HepG2 (cell line): ENCODE results near the gene GINM1. TPM values are rescaled to one million over a fixed set of nuclear protein-coding genes. Genes with fewer than 3 reads are reported as not detected.

Source experiments
- ATAC-seq: fragments of 200-7000 bp; cut with Tn5 transposase; 3 replicates; pipeline ENCODE4 v1.9.1; 2020; ENCODE audit warnings: mild to moderate bottlenecking, moderate library complexity
- BruUV-seq: library from RNA; stranded (reverse); fragments of 400-500 nt; replicated peaks from 2 replicates; lab custom pipeline; 2021; lab: Mats Ljungman, UMichigan
- CTCF ChIA-PET: fragments of 300-600 bp; formaldehyde crosslinking; extraction: SDS; loops from one replicate; lab custom pipeline; 2021; ENCODE audit warnings: low total read pairs, inconsistent platforms, low intra/inter-chr PET ratio; lab: Yijun Ruan, JAX
- POLR2A ChIA-PET: fragments of 350-600 bp; sonication (Branson Sonifier 250); formaldehyde crosslinking; loops from one replicate; lab custom pipeline; 2020; ENCODE audit warnings: antibody characterized with exemption, inconsistent platforms; lab: Yijun Ruan, JAX
- DNase-seq: peaks from one replicate; pipeline ENCODE4 v3.0.0-alpha.2; 2015; ENCODE audit warnings: low spot score
- FAIRE-seq: peaks from 3 replicates; lab custom pipeline; 2011; peaks lifted over from hg19 to GRCh38; lab: Jason Lieb, UNC
- H2AFZ ChIP-seq: one replicate; pipeline ENCODE4 v1.6.1; 2011; ENCODE audit warnings: low read length, inconsistent platforms
- H3K27ac ChIP-seq: fragments of 300-600 bp; 3 replicates; pipeline ENCODE4 v1.8.0; 2011; ENCODE audit warnings: mixed run types, mild to moderate bottlenecking, mixed read lengths, low read length, inconsistent platforms; ENCODE audit not compliant: insufficient read depth; ENCODE audit errors: extremely low read length
- H3K27me3 ChIP-seq, 2 experiments: fragments of 200-600 bp in 1 of 2; 2 replicates in 1 of 2; 3 replicates in 1 of 2; pipeline versions ENCODE4 v1.6.0 to v1.8.0; 2011; ENCODE audit warnings: low read length in 2 of 2, mild to moderate bottlenecking in 2 of 2, moderate library complexity in 2 of 2, inconsistent platforms in 1 of 2; ENCODE audit not compliant: insufficient read depth in 2 of 2, control insufficient read depth in 1 of 2
- H3K36me3 ChIP-seq, 2 experiments: fragments of 200-600 bp in 1 of 2; replicated peaks in 1 of 2; 2 replicates in 1 of 2; 3 replicates in 1 of 2; pipeline versions ENCODE4 v1.5.1 to v1.8.0; 2011; ENCODE audit warnings: low read length in 2 of 2, inconsistent platforms in 1 of 2; ENCODE audit not compliant: insufficient read depth in 2 of 2, control insufficient read depth in 1 of 2
- H3K4me1 ChIP-seq: 2 replicates; pipeline ENCODE4 v1.5.1; 2012; ENCODE audit warnings: low read length, inconsistent platforms; ENCODE audit not compliant: insufficient read depth
- H3K4me2 ChIP-seq: 2 replicates; pipeline ENCODE4 v1.6.0; 2011; ENCODE audit warnings: low read depth, low read length, inconsistent platforms
- H3K4me3 ChIP-seq, 3 experiments: fragments of 200-600 bp in 1 of 3; sonication (generic), shearing (Covaris generic) in 1 of 3; replicated peaks in 1 of 3; 2 replicates each; pipeline ENCODE4 v1.5.1; 2011 to 2016; ENCODE audit warnings: low read length in 3 of 3, inconsistent platforms in 2 of 3, low read depth in 2 of 3, mild to moderate bottlenecking in 2 of 3, control low read depth in 1 of 3, mixed read lengths in 1 of 3; ENCODE audit not compliant: insufficient read depth in 1 of 3
- H3K79me2 ChIP-seq: one replicate; pipeline ENCODE4 v1.6.1; 2011; ENCODE audit warnings: low read length, inconsistent platforms; ENCODE audit not compliant: insufficient read depth
- H3K9ac ChIP-seq: 2 replicates; pipeline ENCODE4 v1.6.0; 2011; ENCODE audit warnings: mild to moderate bottlenecking, low read depth, low read length, inconsistent platforms; ENCODE audit not compliant: insufficient read depth
- H3K9me3 ChIP-seq: 2 replicates; pipeline ENCODE4 v1.5.1; 2012; ENCODE audit warnings: mild to moderate bottlenecking, low read length
- H4K20me1 ChIP-seq: 2 replicates; pipeline ENCODE4 v1.6.0; 2011; ENCODE audit warnings: inconsistent platforms, mild to moderate bottlenecking, low read length, moderate library complexity; ENCODE audit not compliant: insufficient read depth
- ARNT ChIP-seq: fragments of 450-650 bp; IDR thresholded peaks from 2 replicates; pipeline ENCODE4 v1.6.1; 2017
- ATM ChIP-seq: fragments of 450-650 bp; IDR thresholded peaks from 2 replicates; pipeline ENCODE4 v1.7.1; 2017; ENCODE audit warnings: mild to moderate bottlenecking, borderline replicate concordance
- FOXA3 ChIP-seq: IDR thresholded peaks from 2 replicates; pipeline ENCODE4 v1.6.1; 2016; ENCODE audit warnings: missing genetic modification reagents, missing compliant biosample characterization
- KLF12 ChIP-seq: sonication (generic); formaldehyde crosslinking; IDR thresholded peaks from 2 replicates; pipeline ENCODE4 v1.4.0; 2020; ENCODE audit warnings: missing genetic modification reagents, borderline replicate concordance
- MLLT10 ChIP-seq: sonication (generic); formaldehyde crosslinking; IDR thresholded peaks from 2 replicates; pipeline ENCODE4 v1.4.0; 2020; ENCODE audit warnings: missing genetic modification reagents
- NFATC3 ChIP-seq: sonication (generic); formaldehyde crosslinking; IDR thresholded peaks from 2 replicates; pipeline ENCODE4 v1.5.1; 2020; ENCODE audit warnings: mild to moderate bottlenecking, missing genetic modification reagents
- SPEN ChIP-seq: sonication (generic); formaldehyde crosslinking; IDR thresholded peaks from 2 replicates; pipeline ENCODE4 v1.5.1; 2020; ENCODE audit warnings: low read depth, mild to moderate bottlenecking, missing genetic modification reagents
- TRIM24 ChIP-seq: sonication (generic); formaldehyde crosslinking; IDR thresholded peaks from 2 replicates; pipeline ENCODE4 v1.8.0; 2022; ENCODE audit warnings: mild to moderate bottlenecking, missing genetic modification reagents
- ZBTB40 ChIP-seq, 2 experiments: fragments of 450-650 bp in 1 of 2; sonication (generic) in 1 of 2; formaldehyde crosslinking in 1 of 2; IDR thresholded peaks; 2 replicates each; pipeline versions ENCODE4 v1.6.1 to v1.8.0; 2016 to 2022; ENCODE audit warnings: antibody characterized with exemption in 1 of 2, mild to moderate bottlenecking in 1 of 2, missing genetic modification reagents in 1 of 2
- ZNF101 ChIP-seq: sonication (generic); formaldehyde crosslinking; IDR thresholded peaks from 2 replicates; pipeline ENCODE4 v1.4.0; 2020; ENCODE audit warnings: mild to moderate bottlenecking, low read depth, missing genetic modification reagents, borderline replicate concordance
- ZNF326 ChIP-seq: sonication (generic); formaldehyde crosslinking; IDR thresholded peaks from 2 replicates; pipeline ENCODE4 v1.4.0; 2020; ENCODE audit warnings: missing genetic modification reagents, borderline replicate concordance
- WGBS: methylation state at CpG from one replicate; pipeline ENCODE4 v1.1.6; 2017; ENCODE audit warnings: low lambda C conversion rate; 5-methylcytosine and 5-hydroxymethylcytosine counted together
- in situ Hi-C: cut with HindIII; loops from 2 replicates; pipeline ENCODE4 v1.10.0; 2017; ENCODE audit warnings: low pct_unique_long_range_greater_than_20kb; ENCODE audit not compliant: extremely low pct_ligation_motif_present
- intact Hi-C: fragments of 100-400 bp; cut with micrococcal nuclease; formaldehyde crosslinking; loops from one replicate; pipeline ENCODE4 v1.10.0; 2022; ENCODE audit not compliant: unreplicated experiment
- polyA plus RNA-seq, 8 experiments: library from polyadenylated mRNA; depleted of rRNA in 3 of 8; stranded (reverse) in 7 of 8; unstranded in 1 of 8; fragments of >200 nt; fragmentation: Illumina TruSeq in 4 of 8; extraction: Trizol in 4 of 8; gene quantifications; 2 replicates each; pipeline versions ENCODE4 v1.2.1 to v1.2.3, GENCODE V29; 2011 to 2016; ENCODE audit warnings: low read depth in 4 of 8, missing spikeins in 1 of 8, mixed read lengths in 1 of 8; ENCODE audit not compliant: insufficient read depth in 1 of 8
- total RNA-seq, 5 experiments: library from RNA; depleted of rRNA; stranded (reverse); fragments of >200 nt; fragmentation: Illumina TruSeq; extraction: Trizol; gene quantifications; 2 replicates each; pipeline ENCODE4 v1.2.3, GENCODE V29; 2016; ENCODE audit warnings: low read depth in 1 of 5
- TF ChIP-seq, protein P1 (sequence below): sonication (generic); formaldehyde crosslinking; IDR thresholded peaks from 2 replicates; pipeline ENCODE4 v1.5.0; 2020; ENCODE audit warnings: mild to moderate bottlenecking, missing genetic modification reagents

Gene GINM1
- total and polyA plus RNA-seq, 2 of the 13 experiments (the other 11 are each of a cell fraction or from before 2014, with no cell fraction given) = 19.4 to 27.5 TPM

DNA sequence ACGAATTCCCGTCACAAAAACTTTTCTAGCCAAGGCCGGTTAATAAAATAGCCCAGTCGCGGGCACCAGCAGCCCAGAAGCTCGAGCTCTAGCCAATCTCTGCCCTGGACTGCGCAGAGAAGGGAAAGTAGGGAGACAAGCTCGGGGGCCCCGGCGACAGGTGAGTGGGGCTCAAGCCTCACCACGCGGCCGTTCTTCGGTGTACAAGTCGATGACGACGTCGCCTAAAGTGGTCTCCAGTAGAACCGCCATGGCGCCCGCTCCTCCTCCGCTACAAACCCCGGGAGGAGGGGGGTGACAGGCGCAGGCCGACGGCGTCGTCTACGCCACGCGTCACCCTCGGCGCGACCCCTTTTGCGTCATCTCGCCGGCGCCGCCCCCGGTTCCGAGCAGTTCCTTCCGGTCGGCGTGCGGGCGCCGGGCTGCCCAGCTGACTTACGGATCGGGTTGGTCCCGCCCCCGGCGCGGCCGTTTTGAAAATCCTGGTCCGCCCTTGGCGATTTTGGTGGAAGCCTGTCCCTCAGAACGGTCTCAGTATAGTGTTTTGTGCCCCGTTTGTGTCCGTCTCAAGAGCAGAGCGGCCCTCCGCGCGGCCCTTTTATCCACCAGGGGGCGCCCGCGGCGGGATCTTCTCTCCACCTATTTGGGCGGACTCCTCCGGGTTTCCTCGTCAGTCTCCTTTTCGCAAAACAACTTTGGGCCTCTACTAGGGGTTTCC, 20.3 kb upstream of the GINM1 start, which contains the start of gene PPIL4:
TSS of gene PPIL4 (minus strand) at position 290 of the 718 bp plus-strand sequence. CDS start at position 252, 38 bp downstream.
- H3K4me1 ChIP-seq = peaks cover 43% of the 10 kb centered on the region
- peak within 1 kb of the TSS; percentile 87 to 97 (median 91) for H3K4me3 ChIP-seq
- no peaks in the 10 kb centered on the region for H3K9me3 ChIP-seq
- no peak for FAIRE-seq
- peak within 1 kb of the TSS; percentile 98 for H3K4me2 ChIP-seq
- peak within 1 kb of the TSS; percentile 99 for H3K9ac ChIP-seq
- no TSS peak for BruUV-seq
- H3K27ac ChIP-seq = peak within 1 kb of the TSS; percentile 96
- intact Hi-C loops (loop anchor here (1.0 to 5.0 kb wide), 2 partner anchors 20 to 101 kb away; partner anchors contain the start of genes GINM1 and KATNA1), in situ Hi-C loops (no loop called here)
- H2AFZ ChIP-seq = peak within 1 kb of the TSS; percentile 59
- H3K36me3 ChIP-seq = peaks cover 0 to under 1% of the 10 kb centered on the region in 2 experiments; a peak in 3 of 5 replicates
- ATAC-seq = peak; percentile 88
- H3K79me2 ChIP-seq = peaks cover 46% of the 10 kb centered on the region
- WGBS = under 1% methylated on average over 32 of the region's 71 CpGs
- ChIA-PET POLR2A (interaction anchor here (0.6 to 5.9 kb wide), 8 partner anchors 15 to 202 kb away, joined by 3 to 36 read pairs (median 4); partner anchors contain the start of genes GINM1, LATS1 and ZC3H12D), CTCF (interaction anchor here (1.3 kb wide), 1 partner anchor 178 kb away, joined by 3 read pairs; no protein-coding TSS in a partner anchor)
- H4K20me1 ChIP-seq = peaks cover 19% of the 10 kb centered on the region
- DNase-seq = peak; percentile 89
- H3K27me3 ChIP-seq = no peaks in the 10 kb centered on the region; a peak in 2 of 5 replicates
- no peak for TF ChIP-seq ARNT
- TF ChIP-seq ZNF326 (CRISPR knock-in tag) = no peak
- TF ChIP-seq, protein P1, sequence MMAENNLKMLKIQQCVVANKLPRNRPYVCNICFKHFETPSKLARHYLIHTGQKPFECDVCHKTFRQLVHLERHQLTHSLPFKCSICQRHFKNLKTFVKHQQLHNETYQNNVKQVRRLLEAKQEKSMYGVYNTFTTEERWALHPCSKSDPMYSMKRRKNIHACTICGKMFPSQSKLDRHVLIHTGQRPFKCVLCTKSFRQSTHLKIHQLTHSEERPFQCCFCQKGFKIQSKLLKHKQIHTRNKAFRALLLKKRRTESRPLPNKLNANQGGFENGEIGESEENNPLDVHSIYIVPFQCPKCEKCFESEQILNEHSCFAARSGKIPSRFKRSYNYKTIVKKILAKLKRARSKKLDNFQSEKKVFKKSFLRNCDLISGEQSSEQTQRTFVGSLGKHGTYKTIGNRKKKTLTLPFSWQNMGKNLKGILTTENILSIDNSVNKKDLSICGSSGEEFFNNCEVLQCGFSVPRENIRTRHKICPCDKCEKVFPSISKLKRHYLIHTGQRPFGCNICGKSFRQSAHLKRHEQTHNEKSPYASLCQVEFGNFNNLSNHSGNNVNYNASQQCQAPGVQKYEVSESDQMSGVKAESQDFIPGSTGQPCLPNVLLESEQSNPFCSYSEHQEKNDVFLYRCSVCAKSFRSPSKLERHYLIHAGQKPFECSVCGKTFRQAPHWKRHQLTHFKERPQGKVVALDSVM = no peak; the same call in 1 of the 2 replicates
- TF ChIP-seq MLLT10 (CRISPR knock-in tag) = no peak
- TF ChIP-seq ZBTB40 (IDR thresholded peaks at IDR 0.05) = no peak
- TF ChIP-seq ZBTB40 (CRISPR knock-in tag; IDR thresholded peaks at IDR 0.05) = peak; percentile 85
- no peak for TF ChIP-seq ATM
- no peak for TF ChIP-seq ZNF101 (CRISPR knock-in tag)
- no peak for TF ChIP-seq TRIM24 (CRISPR knock-in tag)
- peak; percentile 89 for TF ChIP-seq KLF12 (CRISPR knock-in tag)
- TF ChIP-seq FOXA3 = peak; percentile 86
- peak; percentile 98 for TF ChIP-seq SPEN
- TF ChIP-seq NFATC3 = peak; percentile 95; the same call in 1 of the 2 replicates
